Activated T-helper 17 cell treated with anti-CD3 and anti-CD28 coated beads, Interleukin-2, amount 50 U/mL, for 72 hours (primary cell): ENCODE results near the gene DGCR2. TPM values are rescaled to one million over a fixed set of nuclear protein-coding genes. Genes with fewer than 3 reads are reported as not detected.
A peak's percentile ranks its signal among the peaks of the same experiment; 100 is the strongest.
"Not testable (repeated sequence)": the region's sequence is repeated elsewhere in the genome, so short reads cannot be mapped to it uniquely, and the experiment has no call there.

Experiments used
- ATAC-seq: fragments of 150-1000 bp; cut with Tn5 transposase; replicated peaks from 2 replicates; pipeline ENCODE4 v1.10.0; 2021; ENCODE audit warnings: mild to moderate bottlenecking, moderate library complexity
- H3K27ac Mint-ChIP-seq: one replicate; pipeline ENCODE4 v1.8.0; 2022; ENCODE audit warnings: mixed read lengths
- H3K27me3 Mint-ChIP-seq: one replicate; pipeline ENCODE4 v1.8.0; 2022; ENCODE audit warnings: mixed read lengths
- H3K36me3 Mint-ChIP-seq: one replicate; pipeline ENCODE4 v1.8.0; 2022; ENCODE audit warnings: low read depth, mild to moderate bottlenecking, mixed read lengths
- H3K4me1 Mint-ChIP-seq: one replicate; pipeline ENCODE4 v1.8.0; 2022; ENCODE audit warnings: mixed read lengths
- H3K4me3 Mint-ChIP-seq: one replicate; pipeline ENCODE4 v1.8.0; 2022; ENCODE audit warnings: mild to moderate bottlenecking, mixed read lengths
- H3K9me3 Mint-ChIP-seq: one replicate; pipeline ENCODE4 v1.8.0; 2022; ENCODE audit warnings: mixed read lengths
- total RNA-seq, 2 donors: library from RNA; stranded (reverse); gene quantifications; one replicate each; pipeline ENCODE4 v1.2.3, GENCODE V29; 2022

The DGCR2 gene
- total RNA-seq, 2 donors from 2014 or later = 22.6 to 27.3 TPM

- Mint-ChIP-seq H3K27ac (no peak overlapping the region), H3K36me3 (peaks cover 97% of the 10 kb centered on the region), H3K4me3 (no peak overlapping the region), H3K27me3 (no peaks in the 10 kb centered on the region), H3K9me3 (no peaks in the 10 kb centered on the region), H3K4me1 (peaks cover 7% of the 10 kb centered on the region)
- ATAC-seq = no peak
These were observed 60.6 kb downstream of the DGCR2 start for GRCh38 chr22:19061471-19062138.

GRCh38 chr22:19060356-19061009 lies 61.7 kb downstream of the DGCR2 start:
- Mint-ChIP-seq H3K4me3 (no peak overlapping the region), H3K27ac (peak overlapping the region; percentile 31), H3K36me3 (peaks cover 92% of the 10 kb centered on the region), H3K27me3 (no peaks in the 10 kb centered on the region), H3K9me3 (no peaks in the 10 kb centered on the region), H3K4me1 (peaks cover 7% of the 10 kb centered on the region)
- peak; percentile 19 for ATAC-seq

GRCh38 chr22:19059481-19060278 lies 62.5 kb downstream of the DGCR2 start:
- no peak for ATAC-seq
- peaks cover 85% of the 10 kb centered on the region for H3K36me3 Mint-ChIP-seq
- no peaks in the 10 kb centered on the region for H3K9me3 Mint-ChIP-seq
- H3K4me3 Mint-ChIP-seq = no peak overlapping the region
- peak overlapping the region; percentile 31 for H3K27ac Mint-ChIP-seq
- H3K4me1 Mint-ChIP-seq = peaks cover 7% of the 10 kb centered on the region
- no peaks in the 10 kb centered on the region for H3K27me3 Mint-ChIP-seq

- Mint-ChIP-seq H3K9me3 (no peaks in the 10 kb centered on the region), H3K36me3 (peaks cover 85% of the 10 kb centered on the region), H3K4me3 (no peak overlapping the region), H3K4me1 (peaks cover 7% of the 10 kb centered on the region), H3K27ac (peak overlapping the region; percentile 83), H3K27me3 (no peaks in the 10 kb centered on the region)
- no peak for ATAC-seq
These were observed 63.3 kb downstream of the DGCR2 start for GRCh38 chr22:19058713-19059451.

GRCh38 chr22:19057999-19058491 lies 64.2 kb downstream of the DGCR2 start:
- Mint-ChIP-seq H3K27ac (peak overlapping the region; percentile 83), H3K4me1 (peaks cover 7% of the 10 kb centered on the region)

GRCh38 chr22:19057539-19057938 lies 64.7 kb downstream of the DGCR2 start:
- Mint-ChIP-seq H3K36me3 (peaks cover 85% of the 10 kb centered on the region), H3K27me3 (no peaks in the 10 kb centered on the region), H3K4me3 (no peak overlapping the region), H3K4me1 (peaks cover 7% of the 10 kb centered on the region), H3K27ac (no peak overlapping the region), H3K9me3 (no peaks in the 10 kb centered on the region)
- no peak for ATAC-seq

More at GRCh38 chr22:19057999-19058491, 64.2 kb downstream of the DGCR2 start:
- Mint-ChIP-seq H3K27me3 (no peaks in the 10 kb centered on the region), H3K9me3 (no peaks in the 10 kb centered on the region), H3K4me3 (no peak overlapping the region), H3K36me3 (peaks cover 85% of the 10 kb centered on the region)
- no peak for ATAC-seq

- ATAC-seq = no peak
- Mint-ChIP-seq H3K27me3 (no peaks in the 10 kb centered on the region), H3K4me3 (no peak overlapping the region), H3K9me3 (no peaks in the 10 kb centered on the region), H3K36me3 (peaks cover 85% of the 10 kb centered on the region), H3K4me1 (peaks cover 7% of the 10 kb centered on the region), H3K27ac (no peak overlapping the region)
These were observed 65.2 kb downstream of the DGCR2 start for GRCh38 chr22:19056951-19057401.

- Mint-ChIP-seq H3K9me3 (no peaks in the 10 kb centered on the region), H3K36me3 (peaks cover 85% of the 10 kb centered on the region), H3K4me3 (no peak overlapping the region), H3K27me3 (no peaks in the 10 kb centered on the region), H3K4me1 (peaks cover 7% of the 10 kb centered on the region), H3K27ac (no peak overlapping the region)
- ATAC-seq = no peak
These were observed 66.4 kb downstream of the DGCR2 start for GRCh38 chr22:19055801-19056200.

GRCh38 chr22:19052941-19053541 lies 69.2 kb downstream of the DGCR2 start:
- Mint-ChIP-seq H3K9me3 (no peaks in the 10 kb centered on the region), H3K27me3 (no peaks in the 10 kb centered on the region), H3K4me1 (peaks cover 5% of the 10 kb centered on the region), H3K36me3 (peaks cover 85% of the 10 kb centered on the region), H3K4me3 (no peak overlapping the region), H3K27ac (peak overlapping the region; percentile 53)
- ATAC-seq = no peak

- Mint-ChIP-seq H3K27ac (no peak overlapping the region), H3K4me3 (no peak overlapping the region), H3K36me3 (peaks cover 88% of the 10 kb centered on the region), H3K27me3 (no peaks in the 10 kb centered on the region), H3K9me3 (no peaks in the 10 kb centered on the region), H3K4me1 (peaks cover 5% of the 10 kb centered on the region)
- no peak for ATAC-seq
These were observed 70.7 kb downstream of the DGCR2 start for GRCh38 chr22:19051381-19052072.

GRCh38 chr22:19050847-19051246 lies 71.4 kb downstream of the DGCR2 start:
- not testable (repeated sequence) for H3K9me3 Mint-ChIP-seq, ATAC-seq, H3K4me3 Mint-ChIP-seq, H3K27me3 Mint-ChIP-seq, H3K4me1 Mint-ChIP-seq
- Mint-ChIP-seq H3K36me3 (peaks cover 90% of the 10 kb centered on the region), H3K27ac (peak overlapping the region; percentile 19)

- Mint-ChIP-seq H3K4me1 (peaks cover 5% of the 10 kb centered on the region), H3K4me3 (no peak overlapping the region), H3K36me3 (peaks cover 97% of the 10 kb centered on the region), H3K27me3 (no peaks in the 10 kb centered on the region), H3K27ac (peak overlapping the region; percentile 19), H3K9me3 (no peaks in the 10 kb centered on the region)
- no peak for ATAC-seq
These were observed 72.1 kb downstream of the DGCR2 start for GRCh38 chr22:19050117-19050516.

- no peak for ATAC-seq
- peaks cover 99% of the 10 kb centered on the region for H3K36me3 Mint-ChIP-seq
These were observed 73.7 kb downstream of the DGCR2 start for GRCh38 chr22:19048531-19048930.

More at GRCh38 chr22:19048531-19048930, 73.7 kb downstream of the DGCR2 start:
- Mint-ChIP-seq H3K27ac (no peak overlapping the region), H3K4me1 (peaks cover 5% of the 10 kb centered on the region), H3K27me3 (no peaks in the 10 kb centered on the region), H3K4me3 (no peak overlapping the region), H3K9me3 (no peaks in the 10 kb centered on the region)
